GM19455 (cell line): Measurements from ENCODE around the gene GPS1.

Source experiments
- ATAC-seq: cut with Tn5 transposase; IDR thresholded peaks from one replicate; pipeline ENCODE4 v1.9.1; 2021; ENCODE audit not compliant: unreplicated experiment

Gene GPS1

GRCh38 chr17:82076018-82076784 lies 24.5 kb downstream of the GPS1 start:
- no peak for ATAC-seq

- no peak for ATAC-seq
These were observed 25.3 kb downstream of the GPS1 start for GRCh38 chr17:82076785-82077591.

- ATAC-seq, result no peak
These were observed 26.1 kb downstream of the GPS1 start for GRCh38 chr17:82077617-82078358.

GRCh38 chr17:82078433-82078832 lies 26.7 kb downstream of the GPS1 start:
- no peak for ATAC-seq

- no peak for ATAC-seq
These were observed 27.4 kb downstream of the GPS1 start for GRCh38 chr17:82079001-82079677.

GRCh38 chr17:82080048-82080788 lies 28.5 kb downstream of the GPS1 start:
- no peak for ATAC-seq

GRCh38 chr17:82080789-82081464 lies 29.2 kb downstream of the GPS1 start:
- ATAC-seq, result no peak

GRCh38 chr17:82081546-82081945 lies 29.8 kb downstream of the GPS1 start:
- no peak for ATAC-seq

GRCh38 chr17:82081966-82082365 lies 30.3 kb downstream of the GPS1 start:
- no peak for ATAC-seq

- ATAC-seq, result no peak
These were observed 30.8 kb downstream of the GPS1 start for GRCh38 chr17:82082456-82082855.

GRCh38 chr17:82083009-82083408 lies 31.3 kb downstream of the GPS1 start:
- no peak for ATAC-seq

- ATAC-seq, result no peak
These were observed 32.0 kb downstream of the GPS1 start for GRCh38 chr17:82083533-82084359.

GRCh38 chr17:82084373-82085030 lies 32.8 kb downstream of the GPS1 start:
- no peak for ATAC-seq

GRCh38 chr17:82085031-82085861 lies 33.5 kb downstream of the GPS1 start:
- no peak for ATAC-seq

- ATAC-seq, result no peak
These were observed 34.5 kb downstream of the GPS1 start for GRCh38 chr17:82085931-82086764.
